Stimulated activated CD4-positive, alpha-beta T cell treated with anti-CD3 and anti-CD28 coated beads, Interleukin-2, amount 100 ng/mL, for 4 hours (primary cell): ENCODE data around the gene APOO.
"Not testable (repeated sequence)": the region's sequence is repeated elsewhere in the genome, so short reads cannot be mapped to it uniquely, and the experiment has no call there.

Source experiments
- DNase-seq: peaks from one replicate; pipeline ENCODE4 v3.0.0-alpha.2; 2020; ENCODE audit warnings: low read depth

APOO gene

GRCh38 chrX:23902419-23902818 is 5.3 kb downstream of the APOO start:
- no peak for DNase-seq

GRCh38 chrX:23901805-23902204 is 5.9 kb downstream of the APOO start:
- DNase-seq = peak; percentile 24

- no peak for DNase-seq
These were observed 6.7 kb downstream of the APOO start for GRCh38 chrX:23901060-23901459.

GRCh38 chrX:23900220-23900797 is 7.4 kb downstream of the APOO start:
- no peak for DNase-seq

GRCh38 chrX:23898412-23898959 is 9.3 kb downstream of the APOO start:
- DNase-seq = no peak

GRCh38 chrX:23896981-23897380 is 10.8 kb downstream of the APOO start:
- no peak for DNase-seq

- not testable (repeated sequence) for DNase-seq
These were observed 11.2 kb downstream of the APOO start for GRCh38 chrX:23896539-23896938.

GRCh38 chrX:23894993-23895392 is 12.7 kb downstream of the APOO start:
- DNase-seq = not testable (repeated sequence)

- no peak for DNase-seq
These were observed 16.8 kb downstream of the APOO start for GRCh38 chrX:23890933-23891332.

- no peak for DNase-seq
These were observed 18.7 kb downstream of the APOO start for GRCh38 chrX:23888887-23889501.

GRCh38 chrX:23887918-23888317 is 19.8 kb downstream of the APOO start:
- DNase-seq = no peak

- no peak for DNase-seq
These were observed 20.3 kb downstream of the APOO start for GRCh38 chrX:23887451-23887850.

- DNase-seq = no peak
These were observed 21.9 kb downstream of the APOO start for GRCh38 chrX:23885803-23886202.

GRCh38 chrX:23884427-23885024 is 23.2 kb downstream of the APOO start:
- no peak for DNase-seq

GRCh38 chrX:23883737-23884354 is 23.9 kb downstream of the APOO start:
- no peak for DNase-seq

- no peak for DNase-seq
These were observed 28.2 kb downstream of the APOO start for GRCh38 chrX:23879380-23880090.

- no peak for DNase-seq
These were observed 35.7 kb downstream of the APOO start for GRCh38 chrX:23871905-23872546.

GRCh38 chrX:23870041-23870440 is 37.7 kb downstream of the APOO start:
- DNase-seq = no peak

GRCh38 chrX:23864742-23865326 is 42.9 kb downstream of the APOO start:
- DNase-seq = no peak

- DNase-seq = not testable (repeated sequence)
These were observed 45.8 kb downstream of the APOO start for GRCh38 chrX:23861952-23862351.

- DNase-seq = no peak
These were observed 46.4 kb downstream of the APOO start for GRCh38 chrX:23861215-23861896.
